NCI-H69 (cell line): ENCODE results near the gene KIAA1191.
"Not testable (repeated sequence)": the region's sequence is repeated elsewhere in the genome, so short reads cannot be mapped to it uniquely, and the experiment has no call there.

ENCODE experiments used
- DNase-seq: peaks from one replicate; lab custom pipeline; 2025; lab: John Stamatoyannopoulos, UW

KIAA1191 gene

GRCh38 chr5:176361437-176362232 lies at the start of gene KIAA1191:
TSS of gene KIAA1191 (minus strand) at chr5:176361764. CDS start at chr5:176359508, 2,256 bp downstream.
- peak; percentile 95 for DNase-seq

GRCh38 chr5:176410486-176411180 lies 49.1 kb upstream of the KIAA1191 start:
- no peak for DNase-seq

GRCh38 chr5:176409765-176410164 lies 48.2 kb upstream of the KIAA1191 start:
- DNase-seq: no peak

GRCh38 chr5:176408590-176408989 lies 47.0 kb upstream of the KIAA1191 start:
- no peak for DNase-seq

GRCh38 chr5:176408252-176408573 lies 46.6 kb upstream of the KIAA1191 start:
- DNase-seq: not testable (repeated sequence)

- DNase-seq: no peak
These were observed 46.1 kb upstream of the KIAA1191 start for GRCh38 chr5:176407456-176408251.

- DNase-seq: no peak
These were observed 45.0 kb upstream of the KIAA1191 start for GRCh38 chr5:176406436-176407052.

- no peak for DNase-seq
These were observed 44.3 kb upstream of the KIAA1191 start for GRCh38 chr5:176405656-176406435.

GRCh38 chr5:176401281-176402205 lies 40.0 kb upstream of the KIAA1191 start:
- no peak for DNase-seq

GRCh38 chr5:176400382-176401156 lies 39.0 kb upstream of the KIAA1191 start:
- no peak for DNase-seq

GRCh38 chr5:176397736-176398420 lies 36.3 kb upstream of the KIAA1191 start:
- DNase-seq: no peak

GRCh38 chr5:176396330-176396729 lies 34.8 kb upstream of the KIAA1191 start:
- no peak for DNase-seq

GRCh38 chr5:176394881-176395675 lies 33.5 kb upstream of the KIAA1191 start:
- DNase-seq: no peak

- no peak for DNase-seq
These were observed 32.5 kb upstream of the KIAA1191 start for GRCh38 chr5:176394096-176394495.

GRCh38 chr5:176392526-176392925 lies 31.0 kb upstream of the KIAA1191 start:
- no peak for DNase-seq

- no peak for DNase-seq
These were observed 30.4 kb upstream of the KIAA1191 start for GRCh38 chr5:176391999-176392398.

- DNase-seq: no peak
These were observed 29.9 kb upstream of the KIAA1191 start for GRCh38 chr5:176391479-176391878.
